Lower leg skin (tissue), 4 donors: ENCODE results near the gene SERPINE2. TPM values are rescaled to one million over a fixed set of nuclear protein-coding genes. Genes with fewer than 3 reads are reported as not detected.

Experiments used
- DNase-seq, 2 donors: peaks; one replicate each; pipeline ENCODE4 v3.0.0-alpha.2; 2019; ENCODE audit warnings: low spot score in 2 of 2
- H3K4me3 ChIP-seq: fragments of 200-600 bp; sonication (generic); 2 replicates; pipeline ENCODE4 v1.5.1; 2017; ENCODE audit warnings: mild to moderate bottlenecking, low read depth; ENCODE audit not compliant: poor library complexity, severe bottlenecking
- POLR2A ChIP-seq, 2 donors: fragments of 450-650 bp; IDR thresholded peaks; one replicate each; pipeline ENCODE4 v1.6.1; 2016 to 2017; ENCODE audit warnings: antibody characterized with exemption in 2 of 2, mild to moderate bottlenecking in 1 of 2, moderate library complexity in 1 of 2
- WGBS, 2 donors: methylation state at CpG; one replicate each; pipeline ENCODE4 v1.1.5; 2018; 5-methylcytosine and 5-hydroxymethylcytosine counted together
- intact Hi-C: fragments of 100-400 bp; cut with DNase I; formaldehyde crosslinking; loops from one replicate; pipeline ENCODE4 v1.15.0; 2023; ENCODE audit warnings: low total_unique reads
- total RNA-seq, 4 donors: library from RNA; depleted of rRNA; stranded (reverse); fragments of >200 nt; gene quantifications; one replicate each; pipeline ENCODE4 v1.1.0, GENCODE V29; 2016
- TF ChIP-seq, protein P1 (sequence below), 3 donors: fragments of 450-650 bp; IDR thresholded peaks; one replicate each; pipeline ENCODE4 v1.5.1; 2016; ENCODE audit warnings: antibody characterized with exemption in 3 of 3, mild to moderate bottlenecking in 3 of 3, moderate library complexity in 2 of 3

SERPINE2 gene
- total RNA-seq, 4 donors from 2014 or later, result 1.8 to 11.5 (median 4.7) TPM

DNA sequence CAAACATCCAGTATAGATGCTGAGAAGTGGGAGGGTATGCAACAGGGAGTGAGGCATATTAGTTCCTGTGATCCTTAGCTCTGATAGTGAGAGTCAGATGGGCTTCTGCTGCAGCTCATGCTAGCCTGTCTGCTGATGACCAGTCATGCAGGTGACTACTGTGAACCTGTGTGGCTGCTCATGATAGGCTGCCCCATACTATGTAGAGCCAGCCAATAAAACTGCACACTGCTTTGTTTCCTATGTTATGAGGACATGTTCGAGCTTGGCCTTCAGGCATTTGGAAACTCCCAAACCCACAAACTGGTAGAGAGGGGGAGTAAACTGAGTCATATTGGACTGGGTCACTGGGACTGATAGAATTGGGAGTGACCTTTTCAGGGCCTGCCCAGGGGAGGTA lies 20.1 kb upstream of the SERPINE2 start:
- intact Hi-C loops, result no loop called here
- H3K4me3 ChIP-seq, result no peak overlapping the region
- 84 to 89% methylated on average over 1 of the region's 1 CpG for WGBS, 2 donors
- TF ChIP-seq POLR2A (IDR thresholded peaks at IDR 0.05), result no peak
- TF ChIP-seq, protein P1, sequence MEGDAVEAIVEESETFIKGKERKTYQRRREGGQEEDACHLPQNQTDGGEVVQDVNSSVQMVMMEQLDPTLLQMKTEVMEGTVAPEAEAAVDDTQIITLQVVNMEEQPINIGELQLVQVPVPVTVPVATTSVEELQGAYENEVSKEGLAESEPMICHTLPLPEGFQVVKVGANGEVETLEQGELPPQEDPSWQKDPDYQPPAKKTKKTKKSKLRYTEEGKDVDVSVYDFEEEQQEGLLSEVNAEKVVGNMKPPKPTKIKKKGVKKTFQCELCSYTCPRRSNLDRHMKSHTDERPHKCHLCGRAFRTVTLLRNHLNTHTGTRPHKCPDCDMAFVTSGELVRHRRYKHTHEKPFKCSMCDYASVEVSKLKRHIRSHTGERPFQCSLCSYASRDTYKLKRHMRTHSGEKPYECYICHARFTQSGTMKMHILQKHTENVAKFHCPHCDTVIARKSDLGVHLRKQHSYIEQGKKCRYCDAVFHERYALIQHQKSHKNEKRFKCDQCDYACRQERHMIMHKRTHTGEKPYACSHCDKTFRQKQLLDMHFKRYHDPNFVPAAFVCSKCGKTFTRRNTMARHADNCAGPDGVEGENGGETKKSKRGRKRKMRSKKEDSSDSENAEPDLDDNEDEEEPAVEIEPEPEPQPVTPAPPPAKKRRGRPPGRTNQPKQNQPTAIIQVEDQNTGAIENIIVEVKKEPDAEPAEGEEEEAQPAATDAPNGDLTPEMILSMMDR (IDR thresholded peaks at IDR 0.05), result no peak
- DNase-seq, result no peak

DNA sequence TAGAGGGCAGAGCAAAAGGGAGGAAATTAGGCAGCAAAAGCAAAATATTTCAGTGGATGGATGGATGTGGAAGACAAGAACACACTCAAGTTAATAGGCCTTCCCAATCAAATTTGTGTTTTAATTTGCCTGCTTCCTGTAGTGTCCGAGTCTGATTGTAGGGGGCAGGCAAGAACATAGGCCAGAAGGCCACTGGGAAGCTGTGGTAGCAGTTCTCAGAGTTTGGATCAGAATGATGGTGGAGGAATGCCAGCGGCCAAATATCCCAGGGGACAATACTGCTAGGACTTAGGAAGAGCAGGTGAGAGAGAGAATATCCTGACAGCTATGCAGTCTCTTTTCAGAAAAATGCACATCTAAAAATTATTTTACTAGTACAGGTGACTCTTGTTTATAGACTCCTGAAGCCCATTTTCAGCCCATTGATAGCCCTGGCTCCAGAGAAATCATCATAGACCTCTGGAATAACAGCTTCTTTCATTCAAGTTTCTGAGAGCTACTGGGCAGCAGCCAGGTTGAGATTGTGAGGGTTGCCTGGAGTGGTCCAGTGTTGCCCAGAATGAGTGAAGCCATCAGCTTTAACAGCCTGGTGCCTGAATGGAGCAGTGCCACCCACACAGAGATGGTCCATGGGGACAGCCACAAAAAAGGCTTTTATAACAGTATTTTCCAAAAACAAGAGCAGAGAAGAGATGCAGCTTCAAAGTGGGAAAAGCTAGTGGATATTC lies 19.1 kb upstream of the SERPINE2 start:
- no peak overlapping the region for H3K4me3 ChIP-seq
- WGBS, 2 donors, result 75 to 80% methylated on average over 2 of the region's 2 CpGs
- TF ChIP-seq, protein P1 (IDR thresholded peaks at IDR 0.05), result no peak
- TF ChIP-seq POLR2A (IDR thresholded peaks at IDR 0.05), result no peak
- no peak for DNase-seq
- intact Hi-C loops, result no loop called here

DNA sequence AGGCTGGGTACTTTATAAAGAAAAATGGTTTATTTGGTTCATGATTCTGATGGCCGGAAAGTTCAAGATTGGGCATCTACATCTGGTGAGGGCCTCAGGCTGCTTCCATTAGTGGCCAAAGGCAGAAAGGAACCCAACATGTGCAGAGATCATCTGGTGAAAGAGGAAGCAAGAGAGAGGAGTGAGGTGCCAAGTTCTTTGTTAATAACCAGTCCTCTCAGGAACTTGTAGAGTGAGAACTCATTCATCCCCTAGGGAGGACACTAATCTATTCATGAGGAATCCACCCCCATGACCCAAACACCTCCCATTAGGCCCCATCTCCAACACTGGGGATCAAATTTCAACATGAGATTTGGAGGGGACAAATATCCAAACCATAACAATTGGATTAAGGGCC lies 17.8 kb upstream of the SERPINE2 start:
- intact Hi-C loops, result no loop called here
- DNase-seq, result no peak
- TF ChIP-seq POLR2A (IDR thresholded peaks at IDR 0.05), result no peak
- TF ChIP-seq, protein P1 (IDR thresholded peaks at IDR 0.05), result no peak
- WGBS, 2 donors, result 100% methylated on average over 1 of the region's 1 CpG
- no peak overlapping the region for H3K4me3 ChIP-seq

GRCh38 chr2:224055101-224055500 lies 16.0 kb upstream of the SERPINE2 start:
- no peak for DNase-seq
- no peak for TF ChIP-seq POLR2A (IDR thresholded peaks at IDR 0.05)
- TF ChIP-seq, protein P1 (IDR thresholded peaks at IDR 0.05), result no peak
- no peak overlapping the region for H3K4me3 ChIP-seq
- intact Hi-C loops, result no loop called here
- 88 to 91% methylated on average over 3 of the region's 3 CpGs for WGBS, 2 donors

DNA sequence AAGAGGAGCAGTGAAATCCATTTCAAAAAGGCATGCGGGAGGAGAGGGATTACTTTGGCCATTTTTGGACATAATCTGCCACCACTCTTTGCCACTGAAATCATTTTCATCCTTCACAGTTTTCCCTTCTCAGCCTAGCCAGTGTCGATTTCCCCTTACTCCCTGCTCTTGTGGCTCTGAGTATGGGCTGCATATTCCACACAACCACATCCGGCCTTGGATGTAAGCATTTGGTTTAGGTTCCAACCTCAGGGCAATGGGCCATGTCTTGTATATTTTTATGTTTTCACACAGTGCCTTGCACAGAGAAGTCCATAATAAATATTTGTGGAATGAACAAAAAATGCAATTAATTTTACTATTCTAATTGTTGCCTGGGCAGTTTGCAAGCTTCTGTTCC lies 7.7 kb upstream of the SERPINE2 start:
- no peak overlapping the region for H3K4me3 ChIP-seq
- DNase-seq, result no peak
- WGBS, 2 donors, result 85 to 87% methylated on average over 3 of the region's 3 CpGs
- TF ChIP-seq, protein P1 (IDR thresholded peaks at IDR 0.05), result no peak
- TF ChIP-seq POLR2A (IDR thresholded peaks at IDR 0.05), result no peak
- intact Hi-C loops, result no loop called here
